HG03196 (cell line): ENCODE measurements around the gene PGLYRP2.

Source experiments
- ATAC-seq: cut with Tn5 transposase; IDR thresholded peaks from one replicate; pipeline ENCODE4 v1.9.1; 2021; ENCODE audit not compliant: unreplicated experiment

The PGLYRP2 gene

GRCh38 chr19:15442142-15442920 lies 37.0 kb downstream of the PGLYRP2 start:
- ATAC-seq: no peak

- no peak for ATAC-seq
These were observed 38.0 kb downstream of the PGLYRP2 start for GRCh38 chr19:15441317-15441716.

GRCh38 chr19:15439821-15440641 lies 39.3 kb downstream of the PGLYRP2 start:
- ATAC-seq: no peak

- no peak for ATAC-seq
These were observed 40.1 kb downstream of the PGLYRP2 start for GRCh38 chr19:15439078-15439799.

GRCh38 chr19:15438577-15438976 lies 40.7 kb downstream of the PGLYRP2 start:
- ATAC-seq: no peak

- no peak for ATAC-seq
These were observed 41.2 kb downstream of the PGLYRP2 start for GRCh38 chr19:15438124-15438496.

- no peak for ATAC-seq
These were observed 41.8 kb downstream of the PGLYRP2 start for GRCh38 chr19:15437355-15438123.

GRCh38 chr19:15436826-15437110 lies 42.5 kb downstream of the PGLYRP2 start:
- no peak for ATAC-seq

GRCh38 chr19:15436012-15436825 lies 43.1 kb downstream of the PGLYRP2 start:
- ATAC-seq: no peak

GRCh38 chr19:15433519-15434069 lies 45.7 kb downstream of the PGLYRP2 start:
- ATAC-seq: no peak

- ATAC-seq: peak; percentile 61
These were observed 46.4 kb downstream of the PGLYRP2 start for GRCh38 chr19:15432629-15433518.

GRCh38 chr19:15432018-15432494 lies 47.2 kb downstream of the PGLYRP2 start:
- no peak for ATAC-seq

- no peak for ATAC-seq
These were observed 47.8 kb downstream of the PGLYRP2 start for GRCh38 chr19:15431396-15432017.

- no peak for ATAC-seq
These were observed 48.7 kb downstream of the PGLYRP2 start for GRCh38 chr19:15430526-15431120.

GRCh38 chr19:15429825-15430467 lies 49.4 kb downstream of the PGLYRP2 start:
- no peak for ATAC-seq

GRCh38 chr19:15428956-15429824 lies 50.1 kb downstream of the PGLYRP2 start:
- ATAC-seq: no peak
